ENCODE results near the gene AGPAT4. TPM values are rescaled to one million over a fixed set of nuclear protein-coding genes. Genes with fewer than 3 reads are reported as not detected.
"Not testable (repeated sequence)": the region's sequence is repeated elsewhere in the genome, so short reads cannot be mapped to it uniquely, and the experiment has no call there.

AGPAT4 gene
- total RNA-seq, 1 experiment from 2014 or later: 22.0 TPM

DNA sequence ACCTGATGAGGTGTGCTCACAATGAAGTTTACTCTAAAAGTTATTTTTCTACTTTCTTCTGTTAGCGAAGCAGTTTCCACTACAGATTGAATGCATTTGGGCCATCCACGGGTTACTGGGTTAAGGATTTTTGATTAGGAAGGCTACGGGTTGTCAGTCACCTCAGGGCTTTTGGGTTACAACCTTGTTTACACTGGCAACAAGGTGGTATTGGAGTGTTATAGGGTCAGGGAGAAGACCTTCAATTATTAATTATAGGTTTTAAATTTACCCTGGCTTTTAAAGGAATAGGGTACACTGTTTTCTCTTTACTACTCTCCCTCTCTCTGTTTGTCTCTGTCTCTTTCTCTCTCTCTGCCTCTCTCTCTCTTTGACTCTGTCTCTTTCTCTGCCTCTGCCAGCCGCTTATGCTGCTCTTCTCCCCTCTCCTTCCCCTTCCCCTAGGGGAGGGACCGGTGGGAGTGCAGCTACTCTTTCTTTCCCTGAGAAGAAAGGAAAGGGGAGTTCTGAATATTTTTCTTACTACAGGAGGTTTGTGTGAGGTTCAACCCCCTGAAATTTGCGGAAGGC is 40.2 kb upstream of the AGPAT4 start:
- Histone ChIP-seq H2BK20ac (ENCODE audit: low read depth, low read length, poor library complexity, severe bottlenecking) (no peak overlapping the region), H3K27me3 (ENCODE audit: insufficient read depth, low read length) (no peaks in the 10 kb centered on the region), H3K9me3 (ENCODE audit: control insufficient read depth, low read depth, low read length) (no peaks in the 10 kb centered on the region), H3K18ac (ENCODE audit: insufficient read length, low read depth, low read length) (no peak overlapping the region), H3K79me2 (ENCODE audit: insufficient read depth, low read length) (no peaks in the 10 kb centered on the region), H2BK5ac (ENCODE audit: insufficient read length, low read length) (no peak overlapping the region), H4K5ac (ENCODE audit: insufficient read length, low read depth, low read length) (no peak overlapping the region), H3T11ph (ENCODE audit: low read length) (no peak overlapping the region), H2AFZ (ENCODE audit: low read length) (no peak overlapping the region), H3K56ac (ENCODE audit: insufficient read length, low read depth, low read length) (no peak overlapping the region), H2AK5ac (ENCODE audit: insufficient read length, low read length) (no peak overlapping the region), H2BK120ac (ENCODE audit: low read depth, low read length, poor library complexity, severe bottlenecking) (no peak overlapping the region), H3K4me2 (ENCODE audit: insufficient read depth, insufficient read length, low read length) (no peak overlapping the region), H3K4ac (ENCODE audit: low read depth, low read length) (no peak overlapping the region), H3K23ac (ENCODE audit: insufficient read length, low read depth, low read length) (no peak overlapping the region), H3K79me1 (ENCODE audit: insufficient read depth, low read depth, low read length, poor library complexity, severe bottlenecking) (no peaks in the 10 kb centered on the region), H4K91ac (ENCODE audit: insufficient read length, low read depth, low read length) (no peak overlapping the region), H2BK15ac (ENCODE audit: low read depth, low read length) (no peak overlapping the region), H3K9ac (ENCODE audit: extremely low read depth, insufficient read length, low read length) (no peak overlapping the region), H3K4me1 (ENCODE audit: insufficient read depth, low read length) (peaks cover 2% of the 10 kb centered on the region; the same call in 1 of the 2 replicates), H3K23me2 (ENCODE audit: insufficient read length, low read depth, low read length, poor library complexity, severe bottlenecking) (no peaks in the 10 kb centered on the region), H3K14ac (ENCODE audit: insufficient read depth, low read length) (no peak overlapping the region), H3K27ac (ENCODE audit: insufficient read length, low read depth, low read length) (no peak overlapping the region), H4K20me1 (ENCODE audit: control insufficient read depth, insufficient read depth, insufficient read length) (no peaks in the 10 kb centered on the region), H2BK12ac (ENCODE audit: insufficient read length, low read depth, low read length) (no peak overlapping the region), H4K8ac (replicated peaks; ENCODE audit: insufficient read length, low read depth, low read length) (no peak overlapping the region)
- peaks cover 23 to 30% of the 10 kb centered on the region in 2 experiments for H3K4me1 Mint-ChIP-seq
- no peak overlapping the region; a peak in 1 of 7 replicates for H3K27ac Mint-ChIP-seq
- H3K36me3 Mint-ChIP-seq (ENCODE audit: insufficient read depth in 1 of 3, low read depth in 3 of 3): peaks cover 0 to 15% (median 3%) of the 10 kb centered on the region in 3 experiments; a peak in 5 of 7 replicates
- peaks cover 1% of the 10 kb centered on the region; the same call in 1 of the 2 replicates for H3K27me3 Mint-ChIP-seq (ENCODE audit: low read depth)
- DNase-seq: no peak
- H3K9me3 Mint-ChIP-seq: peaks cover 14 to 17% of the 10 kb centered on the region in 2 experiments
- TF ChIP-seq, protein P1, sequence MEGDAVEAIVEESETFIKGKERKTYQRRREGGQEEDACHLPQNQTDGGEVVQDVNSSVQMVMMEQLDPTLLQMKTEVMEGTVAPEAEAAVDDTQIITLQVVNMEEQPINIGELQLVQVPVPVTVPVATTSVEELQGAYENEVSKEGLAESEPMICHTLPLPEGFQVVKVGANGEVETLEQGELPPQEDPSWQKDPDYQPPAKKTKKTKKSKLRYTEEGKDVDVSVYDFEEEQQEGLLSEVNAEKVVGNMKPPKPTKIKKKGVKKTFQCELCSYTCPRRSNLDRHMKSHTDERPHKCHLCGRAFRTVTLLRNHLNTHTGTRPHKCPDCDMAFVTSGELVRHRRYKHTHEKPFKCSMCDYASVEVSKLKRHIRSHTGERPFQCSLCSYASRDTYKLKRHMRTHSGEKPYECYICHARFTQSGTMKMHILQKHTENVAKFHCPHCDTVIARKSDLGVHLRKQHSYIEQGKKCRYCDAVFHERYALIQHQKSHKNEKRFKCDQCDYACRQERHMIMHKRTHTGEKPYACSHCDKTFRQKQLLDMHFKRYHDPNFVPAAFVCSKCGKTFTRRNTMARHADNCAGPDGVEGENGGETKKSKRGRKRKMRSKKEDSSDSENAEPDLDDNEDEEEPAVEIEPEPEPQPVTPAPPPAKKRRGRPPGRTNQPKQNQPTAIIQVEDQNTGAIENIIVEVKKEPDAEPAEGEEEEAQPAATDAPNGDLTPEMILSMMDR (conservative IDR thresholded peaks at IDR 0.05): no peak
- WGBS (ENCODE audit: extremely low coverage, insufficient read length, low lambda C conversion rate): no CpG with 5 or more reads among the region's 6 CpGs
- no peak overlapping the region for H3K4me3 Mint-ChIP-seq

DNA sequence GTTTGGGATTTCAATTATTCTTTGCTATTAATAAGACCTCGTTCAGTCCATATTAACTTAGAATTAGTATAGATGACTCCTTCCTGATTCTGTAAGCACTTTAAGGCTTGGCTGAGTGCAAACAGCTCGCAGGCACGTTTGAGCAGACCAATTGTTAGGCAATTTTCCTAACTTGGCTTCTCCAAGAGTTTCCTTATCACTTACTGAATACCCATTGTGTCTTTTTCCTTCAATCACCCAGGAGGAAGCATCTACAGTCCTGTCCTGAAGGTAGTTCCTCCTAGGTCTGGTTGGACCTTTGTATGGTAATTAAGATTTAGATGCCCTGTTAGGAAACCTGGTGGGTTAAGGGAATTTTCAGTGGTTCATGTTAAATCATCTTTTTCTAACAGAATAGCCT is 39.6 kb upstream of the AGPAT4 start:
- not testable (repeated sequence) for H3K4me2 ChIP-seq (ENCODE audit: insufficient read depth, insufficient read length, low read length)

More for the DNA sequence above, 39.6 kb upstream of the AGPAT4 start:
- H3T11ph ChIP-seq (ENCODE audit: low read length); H3K4ac ChIP-seq (ENCODE audit: low read depth, low read length); H3K79me2 ChIP-seq (ENCODE audit: insufficient read depth, low read length); H3K27ac Mint-ChIP-seq; H3K14ac ChIP-seq (ENCODE audit: insufficient read depth, low read length); H2BK20ac ChIP-seq (ENCODE audit: low read depth, low read length, poor library complexity, severe bottlenecking); H2BK5ac ChIP-seq (ENCODE audit: insufficient read length, low read length); H3K27me3 ChIP-seq (ENCODE audit: insufficient read depth, low read length); H3K9ac ChIP-seq (ENCODE audit: extremely low read depth, insufficient read length, low read length); H3K18ac ChIP-seq (ENCODE audit: insufficient read length, low read depth, low read length); H3K23ac ChIP-seq (ENCODE audit: insufficient read length, low read depth, low read length); H4K20me1 ChIP-seq (ENCODE audit: control insufficient read depth, insufficient read depth, insufficient read length); H4K5ac ChIP-seq (ENCODE audit: insufficient read length, low read depth, low read length); H2AK5ac ChIP-seq (ENCODE audit: insufficient read length, low read length); H3K27ac ChIP-seq (ENCODE audit: insufficient read length, low read depth, low read length); H2BK12ac ChIP-seq (ENCODE audit: insufficient read length, low read depth, low read length); H2BK120ac ChIP-seq (ENCODE audit: low read depth, low read length, poor library complexity, severe bottlenecking); H3K9me3 ChIP-seq (ENCODE audit: control insufficient read depth, low read depth, low read length); DNase-seq; H4K8ac ChIP-seq (replicated peaks; ENCODE audit: insufficient read length, low read depth, low read length); H3K79me1 ChIP-seq (ENCODE audit: insufficient read depth, low read depth, low read length, poor library complexity, severe bottlenecking); H3K4me3 Mint-ChIP-seq; H2BK15ac ChIP-seq (ENCODE audit: low read depth, low read length); H4K91ac ChIP-seq (ENCODE audit: insufficient read length, low read depth, low read length); H3K4me1 ChIP-seq (ENCODE audit: insufficient read depth, low read length); H3K23me2 ChIP-seq (ENCODE audit: insufficient read length, low read depth, low read length, poor library complexity, severe bottlenecking); H3K27me3 Mint-ChIP-seq (ENCODE audit: low read depth); H2AFZ ChIP-seq (ENCODE audit: low read length); H3K56ac ChIP-seq (ENCODE audit: insufficient read length, low read depth, low read length): not testable (repeated sequence)
- H3K9me3 Mint-ChIP-seq: peaks cover 14 to 17% of the 10 kb centered on the region in 2 experiments
- H3K36me3 Mint-ChIP-seq (ENCODE audit: insufficient read depth in 1 of 3, low read depth in 3 of 3): peaks cover 0 to 15% (median 3%) of the 10 kb centered on the region in 3 experiments; a peak in 5 of 7 replicates
- H3K4me1 Mint-ChIP-seq: peaks cover 18 to 25% of the 10 kb centered on the region in 2 experiments
- WGBS (ENCODE audit: extremely low coverage, insufficient read length, low lambda C conversion rate): no CpG with 5 or more reads among the region's 3 CpGs
